CD14-positive monocyte (primary cell): Measurements from ENCODE around the gene FBXL15. TPM values are rescaled to one million over a fixed set of nuclear protein-coding genes. Genes with fewer than 3 reads are reported as not detected.

Experiments used
- DNase-seq, 3 donors: peaks; one replicate each; pipeline ENCODE4 v3.0.0-alpha.2; 2011 to 2022
- H2AFZ ChIP-seq: 2 replicates; pipeline ENCODE4 v1.6.0; 2012; ENCODE audit warnings: mild to moderate bottlenecking, low read depth, low read length, inconsistent platforms; ENCODE audit not compliant: insufficient read depth, poor library complexity, severe bottlenecking
- H3K27ac ChIP-seq, 2 donors: 1 replicate in 1 of 2; 2 replicates in 1 of 2; pipeline ENCODE4 v1.5.1; 2012 to 2013; ENCODE audit warnings: low read length in 2 of 2, control low read depth in 1 of 2, inconsistent platforms in 1 of 2, low read depth in 1 of 2, mild to moderate bottlenecking in 1 of 2
- H3K27me3 ChIP-seq, 2 donors: one replicate each; pipeline versions ENCODE4 v1.6.0 to v1.6.1; 2011 to 2013; ENCODE audit warnings: low read length in 2 of 2; ENCODE audit not compliant: control insufficient read depth in 2 of 2, insufficient read depth in 2 of 2
- H3K36me3 ChIP-seq, 2 donors: replicated peaks in 1 of 2; 1 replicate in 1 of 2; 2 replicates in 1 of 2; pipeline versions ENCODE4 v1.5.1 to v1.6.1; 2012 to 2013; ENCODE audit warnings: low read length in 2 of 2, control low read depth in 1 of 2, inconsistent platforms in 1 of 2, mild to moderate bottlenecking in 1 of 2; ENCODE audit not compliant: insufficient read depth in 2 of 2, control insufficient read depth in 1 of 2
- H3K4me1 ChIP-seq, 2 donors: 1 replicate in 1 of 2; 2 replicates in 1 of 2; pipeline versions ENCODE4 v1.5.1 to v1.6.1; 2012 to 2013; ENCODE audit warnings: low read length in 2 of 2, control low read depth in 1 of 2, inconsistent platforms in 1 of 2, mild to moderate bottlenecking in 1 of 2, moderate library complexity in 1 of 2; ENCODE audit not compliant: insufficient read depth in 2 of 2, control insufficient read depth in 1 of 2
- H3K4me2 ChIP-seq: replicated peaks from 2 replicates; pipeline ENCODE3; 2012; ENCODE audit warnings: low read length, moderate library complexity, mild to moderate bottlenecking; ENCODE audit not compliant: poor library complexity, severe bottlenecking; ENCODE audit errors: extremely low read depth
- H3K4me3 ChIP-seq, 3 experiments: fragments of 200-600 bp in 1 of 3; sonication (generic) in 1 of 3; replicated peaks in 1 of 3; 1 replicate in 2 of 3; 2 replicates in 1 of 3; pipeline ENCODE4 v1.5.1; 2011 to 2013; ENCODE audit warnings: low read length in 3 of 3, mild to moderate bottlenecking in 3 of 3, control low read depth in 2 of 3, low read depth in 2 of 3, inconsistent platforms in 1 of 3, moderate library complexity in 1 of 3
- H3K79me2 ChIP-seq: 2 replicates; pipeline ENCODE4 v1.6.0; 2012; ENCODE audit warnings: mild to moderate bottlenecking, control low read depth, inconsistent platforms, low read length, moderate library complexity; ENCODE audit not compliant: insufficient read depth
- H3K9ac ChIP-seq: 2 replicates; pipeline ENCODE4 v1.6.0; 2017; ENCODE audit warnings: low read length, mild to moderate bottlenecking; ENCODE audit not compliant: insufficient read depth, poor library complexity, severe bottlenecking
- H3K9me3 ChIP-seq, 2 donors: replicated peaks in 1 of 2; 1 replicate in 1 of 2; 2 replicates in 1 of 2; pipeline versions ENCODE4 v1.5.1 to v1.6.1; 2012 to 2013; ENCODE audit warnings: low read length in 2 of 2, control low read depth in 1 of 2; ENCODE audit not compliant: control insufficient read depth in 1 of 2, insufficient read depth in 1 of 2
- H4K20me1 ChIP-seq: 2 replicates; pipeline ENCODE4 v1.6.0; 2012; ENCODE audit warnings: mild to moderate bottlenecking, low read length, control low read depth, moderate library complexity; ENCODE audit not compliant: insufficient read depth
- H3K27ac Mint-ChIP-seq, 7 donors: one replicate each; pipeline ENCODE4 v1.8.0; 2020; ENCODE audit warnings: mild to moderate bottlenecking in 7 of 7, mixed read lengths in 7 of 7, moderate library complexity in 6 of 7, inconsistent platforms in 2 of 7
- H3K27me3 Mint-ChIP-seq, 3 donors: one replicate each; pipeline ENCODE4 v1.8.0; 2021 to 2022; ENCODE audit warnings: low read depth in 3 of 3, mild to moderate bottlenecking in 3 of 3, mixed read lengths in 3 of 3, moderate library complexity in 3 of 3, inconsistent platforms in 1 of 3
- H3K36me3 Mint-ChIP-seq, 2 donors: one replicate each; pipeline ENCODE4 v1.8.0; 2020; ENCODE audit warnings: mixed read lengths in 2 of 2, inconsistent platforms in 1 of 2, mild to moderate bottlenecking in 1 of 2
- H3K4me1 Mint-ChIP-seq: one replicate; pipeline ENCODE4 v1.8.0; 2020; ENCODE audit warnings: mild to moderate bottlenecking, mixed read lengths
- H3K4me3 Mint-ChIP-seq, 2 donors: one replicate each; pipeline ENCODE4 v1.8.0; 2020; ENCODE audit warnings: mild to moderate bottlenecking in 2 of 2, mixed read lengths in 2 of 2, moderate library complexity in 1 of 2
- H3K9me3 Mint-ChIP-seq, 7 donors: one replicate each; pipeline ENCODE4 v1.8.0; 2020 to 2022; ENCODE audit warnings: mixed read lengths in 7 of 7, mild to moderate bottlenecking in 6 of 7, moderate library complexity in 6 of 7, inconsistent platforms in 2 of 7
- WGBS: methylation state at CpG from one replicate; pipeline ENCODE4 v1.1.5; 2013; ENCODE audit warnings: missing lambda C conversion rate; ENCODE audit not compliant: insufficient coverage; 5-methylcytosine and 5-hydroxymethylcytosine counted together
- intact Hi-C, 2 donors: fragments of 100-400 bp; cut with micrococcal nuclease; formaldehyde crosslinking; loops; one replicate each; pipeline versions ENCODE4 v1.15.0 to v1.15.1; 2023
- polyA plus RNA-seq, 3 donors: library from polyadenylated mRNA; depleted of rRNA in 1 of 3; unstranded in 2 of 3; stranded (reverse) in 1 of 3; fragments of 300-500 nt in 2 of 3; fragments of >200 nt in 1 of 3; fragmentation: Illumina TruSeq in 2 of 3; gene quantifications; 1 replicate in 2 of 3; 2 replicates in 1 of 3; pipeline ENCODE4 v1.2.3, GENCODE V29; 2012 to 2021
- TF ChIP-seq, protein P1 (sequence below): fragments of 200-600 bp; IDR thresholded peaks from one replicate; pipeline ENCODE4 v1.8.0; 2022; ENCODE audit warnings: antibody characterized with exemption, mild to moderate bottlenecking

Gene FBXL15
- polyA plus RNA-seq, 3 donors, result 16.0 to 36.3 (median 25.5) TPM

DNA sequence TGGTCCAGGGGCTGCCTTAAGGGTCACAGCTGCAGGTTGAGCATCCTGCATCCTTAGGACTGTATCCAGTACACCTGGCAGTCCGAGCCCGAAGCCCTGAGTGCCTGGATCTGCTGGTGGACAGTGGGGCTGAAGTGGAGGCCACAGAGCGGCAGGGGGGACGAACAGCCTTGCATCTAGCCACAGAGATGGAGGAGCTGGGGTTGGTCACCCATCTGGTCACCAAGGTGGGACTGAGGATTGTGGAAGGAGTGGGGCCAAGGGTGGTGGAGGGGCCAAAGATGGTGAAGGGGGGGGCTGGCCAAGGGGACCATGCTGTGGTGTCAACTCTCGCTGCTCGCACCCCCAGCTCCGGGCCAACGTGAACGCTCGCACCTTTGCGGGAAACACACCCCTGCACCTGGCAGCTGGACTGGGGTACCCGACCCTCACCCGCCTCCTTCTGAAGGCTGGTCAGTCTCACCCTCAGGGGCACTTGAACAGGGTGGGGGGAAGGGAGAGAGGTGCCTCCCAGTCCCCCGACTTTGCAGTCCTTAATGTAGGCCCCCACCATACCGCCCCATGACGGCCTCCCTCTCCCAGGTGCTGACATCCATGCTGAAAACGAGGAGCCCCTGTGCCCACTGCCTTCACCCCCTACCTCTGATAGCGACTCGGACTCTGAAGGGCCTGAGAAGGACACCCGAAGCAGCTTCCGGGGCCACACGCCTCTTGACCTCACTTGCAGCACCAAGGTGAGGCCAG, 19.9 kb upstream of the FBXL15 start:
- no peaks in the 10 kb centered on the region for H3K9me3 ChIP-seq
- peaks cover 49 to 54% of the 10 kb centered on the region in 2 donors for H3K36me3 ChIP-seq
- Mint-ChIP-seq H3K9me3 (no peaks in the 10 kb centered on the region), H3K27ac (peak overlapping the region in 1 of 7 donors; percentile 10), H3K4me1 (peaks cover 30% of the 10 kb centered on the region), H3K27me3 (peaks cover 1 to 9% (median 8%) of the 10 kb centered on the region in 3 donors), H3K36me3 (peaks cover 55 to 63% of the 10 kb centered on the region in 2 donors), H3K4me3 (no peak overlapping the region)
- no peak overlapping the region for H3K4me3 ChIP-seq
- peaks cover 83% of the 10 kb centered on the region for H4K20me1 ChIP-seq
- no peaks in the 10 kb centered on the region for H3K27me3 ChIP-seq
- peaks cover 26 to 40% of the 10 kb centered on the region in 2 donors for H3K4me1 ChIP-seq
- no peak overlapping the region for H3K27ac ChIP-seq
- no peak for DNase-seq
- no peak overlapping the region for H3K9ac ChIP-seq
- H3K79me2 ChIP-seq, result peaks cover 12% of the 10 kb centered on the region
- no peak overlapping the region for H2AFZ ChIP-seq
- 96% methylated on average over 15 of the region's 22 CpGs for WGBS
- H3K4me2 ChIP-seq, result no peak overlapping the region
- intact Hi-C loops, result loop anchor here in 1 of 2 donors (2.0 kb wide), 1 partner anchor 14 kb away; no protein-coding TSS in a partner anchor
- TF ChIP-seq, protein P1, sequence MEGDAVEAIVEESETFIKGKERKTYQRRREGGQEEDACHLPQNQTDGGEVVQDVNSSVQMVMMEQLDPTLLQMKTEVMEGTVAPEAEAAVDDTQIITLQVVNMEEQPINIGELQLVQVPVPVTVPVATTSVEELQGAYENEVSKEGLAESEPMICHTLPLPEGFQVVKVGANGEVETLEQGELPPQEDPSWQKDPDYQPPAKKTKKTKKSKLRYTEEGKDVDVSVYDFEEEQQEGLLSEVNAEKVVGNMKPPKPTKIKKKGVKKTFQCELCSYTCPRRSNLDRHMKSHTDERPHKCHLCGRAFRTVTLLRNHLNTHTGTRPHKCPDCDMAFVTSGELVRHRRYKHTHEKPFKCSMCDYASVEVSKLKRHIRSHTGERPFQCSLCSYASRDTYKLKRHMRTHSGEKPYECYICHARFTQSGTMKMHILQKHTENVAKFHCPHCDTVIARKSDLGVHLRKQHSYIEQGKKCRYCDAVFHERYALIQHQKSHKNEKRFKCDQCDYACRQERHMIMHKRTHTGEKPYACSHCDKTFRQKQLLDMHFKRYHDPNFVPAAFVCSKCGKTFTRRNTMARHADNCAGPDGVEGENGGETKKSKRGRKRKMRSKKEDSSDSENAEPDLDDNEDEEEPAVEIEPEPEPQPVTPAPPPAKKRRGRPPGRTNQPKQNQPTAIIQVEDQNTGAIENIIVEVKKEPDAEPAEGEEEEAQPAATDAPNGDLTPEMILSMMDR, result no peak

DNA sequence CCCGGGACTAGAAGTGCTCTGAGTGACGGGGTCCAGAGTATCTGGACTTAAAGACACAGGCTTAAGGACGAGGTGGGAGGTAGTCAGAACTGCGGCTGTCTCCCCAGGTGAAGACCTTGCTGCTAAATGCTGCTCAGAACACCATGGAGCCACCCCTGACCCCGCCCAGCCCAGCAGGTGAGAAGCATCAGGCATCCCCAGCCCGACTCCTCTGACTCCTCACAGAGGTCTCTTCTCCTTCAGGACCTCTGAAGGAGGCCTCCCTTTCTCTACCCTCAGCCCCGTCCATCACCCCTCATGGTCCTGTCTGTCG, 19.3 kb upstream of the FBXL15 start:
- TF ChIP-seq, protein P1, result no peak
- H3K4me1 ChIP-seq, result peaks cover 21 to 35% of the 10 kb centered on the region in 2 donors
- H2AFZ ChIP-seq, result no peak overlapping the region
- no peak overlapping the region for H3K9ac ChIP-seq
- peaks cover 3 to 13% (median 8%) of the 10 kb centered on the region in 3 donors for H3K27me3 Mint-ChIP-seq
- H3K4me3 ChIP-seq, result no peak overlapping the region
- 95% methylated on average over 7 of the region's 8 CpGs for WGBS
- peaks cover 49 to 54% of the 10 kb centered on the region in 2 donors for H3K36me3 ChIP-seq
- intact Hi-C loops, result loop anchor here in 1 of 2 donors (2.0 kb wide), 1 partner anchor 14 kb away; no protein-coding TSS in a partner anchor
- H3K79me2 ChIP-seq, result peaks cover 7% of the 10 kb centered on the region
- H3K36me3 Mint-ChIP-seq, result peaks cover 51 to 58% of the 10 kb centered on the region in 2 donors
- no peak overlapping the region for H3K27ac ChIP-seq
- peak overlapping the region in 1 of 7 donors; percentile 10 for H3K27ac Mint-ChIP-seq
- H3K4me3 Mint-ChIP-seq, result no peak overlapping the region
- H3K27me3 ChIP-seq, result no peaks in the 10 kb centered on the region
- DNase-seq, result no peak
- H3K4me1 Mint-ChIP-seq, result peaks cover 26% of the 10 kb centered on the region
- H3K9me3 Mint-ChIP-seq, result no peaks in the 10 kb centered on the region
- peaks cover 78% of the 10 kb centered on the region for H4K20me1 ChIP-seq
- no peak overlapping the region for H3K4me2 ChIP-seq
- H3K9me3 ChIP-seq, result no peaks in the 10 kb centered on the region
